IPS-18c (cell line): ENCODE data around the gene BOK.

Experiments used
- H3K4me3 ChIP-seq: 2 replicates; pipeline ENCODE4 v1.7.0; 2013; ENCODE audit warnings: low read depth, mild to moderate bottlenecking, low read length, moderate library complexity; ENCODE audit not compliant: insufficient read depth
- H3K9me3 ChIP-seq: one replicate; pipeline ENCODE4 v1.6.1; 2013; ENCODE audit warnings: mild to moderate bottlenecking, low read length, moderate library complexity; ENCODE audit not compliant: control insufficient read depth, insufficient read depth

Gene BOK

DNA sequence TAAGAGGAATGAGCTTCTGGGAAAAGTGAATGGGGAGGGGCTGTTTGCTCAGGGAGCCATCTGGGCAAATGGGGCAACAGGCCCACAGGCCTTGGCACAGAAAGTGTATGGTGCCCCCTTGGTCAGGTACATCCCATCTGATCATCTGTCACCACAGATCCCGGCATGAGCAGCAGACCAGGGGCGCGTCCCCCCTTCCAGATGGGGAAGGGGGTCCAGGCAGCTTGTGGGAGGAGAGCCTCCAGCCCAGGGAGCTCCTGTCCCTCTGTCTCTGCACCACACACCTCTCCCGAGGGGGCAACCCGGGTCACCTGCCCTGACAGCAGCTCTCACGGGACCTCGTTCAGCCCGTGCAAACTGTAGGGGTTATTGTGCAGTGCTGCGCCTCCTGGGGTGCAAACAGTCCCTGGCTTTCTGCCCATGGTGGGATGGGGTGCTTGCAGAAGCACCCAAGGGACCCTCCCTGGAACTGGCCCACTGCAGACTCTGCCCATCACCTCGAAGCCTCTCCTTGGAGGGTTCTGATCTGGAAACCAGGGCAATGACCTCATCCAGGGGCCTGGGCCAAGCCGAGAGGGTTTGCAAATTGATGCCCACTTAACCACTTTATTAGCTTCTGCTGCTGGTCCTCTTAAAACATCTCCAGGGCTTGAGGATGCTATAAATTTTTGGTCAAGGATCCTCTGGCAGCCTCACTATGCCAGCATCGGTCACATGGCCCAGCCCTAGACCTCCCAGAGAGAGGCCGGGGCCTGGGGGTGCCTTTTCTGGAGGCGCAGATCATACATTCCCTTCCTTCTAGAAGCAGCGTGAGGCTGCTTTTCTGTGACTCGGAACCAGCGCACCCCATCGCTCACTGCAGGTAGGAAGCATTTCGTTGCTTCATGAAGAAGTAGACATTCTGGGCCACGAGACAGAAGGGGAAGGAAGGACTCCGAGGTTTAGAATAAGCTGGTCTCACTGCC is 7.6 kb upstream of the BOK start:
- Histone ChIP-seq H3K4me3 (no peak overlapping the region), H3K9me3 (no peaks in the 10 kb centered on the region)

GRCh38 chr2:241551599-241551997 is 6.9 kb upstream of the BOK start:
- no peak overlapping the region for H3K4me3 ChIP-seq
- H3K9me3 ChIP-seq = no peaks in the 10 kb centered on the region

GRCh38 chr2:241551998-241552737 is 6.4 kb upstream of the BOK start:
- no peak overlapping the region for H3K4me3 ChIP-seq
- H3K9me3 ChIP-seq = no peaks in the 10 kb centered on the region

DNA sequence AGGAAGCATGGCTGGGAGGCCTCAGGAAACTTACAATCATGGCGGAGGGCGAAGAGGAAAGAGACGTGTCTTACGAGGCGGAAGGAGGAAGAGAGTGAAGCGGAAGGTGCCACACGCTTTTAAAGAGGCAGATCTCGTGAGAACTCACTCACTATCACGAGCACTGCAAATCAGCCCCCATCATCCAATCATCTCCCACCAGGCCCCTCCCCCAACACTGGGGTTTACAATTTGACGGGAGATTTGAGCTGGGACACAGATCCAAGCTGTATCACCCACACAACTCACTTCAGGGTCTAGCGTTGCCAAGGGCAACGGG is 5.1 kb upstream of the BOK start:
- no peak overlapping the region for H3K4me3 ChIP-seq
- H3K9me3 ChIP-seq = no peaks in the 10 kb centered on the region

DNA sequence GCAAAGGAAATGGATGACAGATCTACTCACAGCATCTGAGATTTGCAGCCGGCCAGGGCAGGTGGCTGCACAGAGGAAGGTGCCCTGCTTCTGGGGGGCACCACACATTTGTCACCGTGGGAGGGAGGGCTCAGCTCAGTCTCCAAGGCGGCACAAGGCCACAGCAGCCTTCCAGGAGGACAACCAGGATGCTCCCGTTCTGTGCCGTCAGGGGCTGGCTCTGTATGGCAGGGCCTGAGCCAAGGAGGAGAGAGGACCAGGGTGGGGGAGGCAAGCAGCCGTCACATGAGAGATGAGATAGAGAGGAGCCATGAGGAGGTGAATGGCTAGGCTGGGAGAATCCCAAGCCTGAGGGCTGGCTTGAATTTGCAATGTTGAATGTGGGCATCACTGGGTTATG is 4.6 kb upstream of the BOK start:
- Histone ChIP-seq H3K9me3 (no peaks in the 10 kb centered on the region), H3K4me3 (no peak overlapping the region)

DNA sequence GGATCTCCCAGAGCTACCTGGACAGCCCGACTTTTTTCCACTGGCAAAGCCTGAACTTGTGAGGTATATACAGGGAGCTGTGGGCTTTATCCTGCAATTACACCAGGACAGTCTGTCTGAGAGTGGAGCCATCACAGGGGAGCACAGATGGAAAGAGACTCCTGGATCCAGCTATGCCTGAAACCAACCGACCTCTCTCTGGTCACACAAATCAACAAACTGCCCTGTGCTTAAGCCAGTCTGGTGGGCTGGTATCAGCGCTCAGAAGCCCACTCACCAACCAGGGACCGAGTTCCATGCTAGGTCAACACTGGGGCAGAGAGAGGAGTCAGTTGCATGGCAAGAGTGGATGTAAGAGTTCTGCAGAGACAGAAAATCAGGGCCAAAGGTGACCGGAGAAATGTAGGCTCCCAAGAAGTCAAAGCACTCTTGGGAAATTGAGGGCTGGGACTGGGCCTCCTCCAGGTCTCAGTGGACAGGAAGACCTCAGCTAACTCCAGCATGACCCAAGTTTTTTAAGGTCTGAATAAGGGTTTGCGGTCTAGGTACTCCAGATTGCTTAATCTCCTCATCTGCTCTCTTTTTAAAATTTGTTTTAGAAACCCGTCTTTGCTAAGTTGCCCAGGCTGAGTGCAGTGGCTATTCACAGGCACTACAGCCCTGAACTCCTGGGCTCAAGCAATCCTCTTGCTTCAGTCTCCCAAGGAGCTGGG is 3.8 kb upstream of the BOK start:
- Histone ChIP-seq H3K4me3 (no peak overlapping the region), H3K9me3 (no peaks in the 10 kb centered on the region)

GRCh38 chr2:241555711-241556110 is 2.8 kb upstream of the BOK start:
- Histone ChIP-seq H3K4me3 (no peak overlapping the region), H3K9me3 (no peaks in the 10 kb centered on the region)

DNA sequence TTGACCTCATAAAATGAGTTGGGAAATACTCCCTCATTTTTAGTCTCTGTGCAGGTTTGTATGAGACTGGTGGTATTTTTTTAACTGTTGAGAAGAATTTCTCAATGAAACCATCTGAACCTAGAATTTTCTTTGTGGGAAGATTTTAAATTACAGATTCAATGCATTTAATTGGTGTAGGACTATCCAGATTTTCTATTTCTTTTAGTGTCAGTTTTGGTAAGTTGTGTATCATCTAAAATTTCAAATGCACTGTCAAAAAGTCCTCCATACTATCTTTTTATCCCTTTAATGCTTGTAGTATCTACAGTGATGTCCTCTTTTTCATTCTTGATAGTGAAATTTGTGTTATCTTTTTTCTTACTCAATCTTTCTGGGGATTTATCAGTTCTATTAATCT is 1.8 kb upstream of the BOK start:
- Histone ChIP-seq H3K9me3 (no peaks in the 10 kb centered on the region), H3K4me3 (no peak overlapping the region)

DNA sequence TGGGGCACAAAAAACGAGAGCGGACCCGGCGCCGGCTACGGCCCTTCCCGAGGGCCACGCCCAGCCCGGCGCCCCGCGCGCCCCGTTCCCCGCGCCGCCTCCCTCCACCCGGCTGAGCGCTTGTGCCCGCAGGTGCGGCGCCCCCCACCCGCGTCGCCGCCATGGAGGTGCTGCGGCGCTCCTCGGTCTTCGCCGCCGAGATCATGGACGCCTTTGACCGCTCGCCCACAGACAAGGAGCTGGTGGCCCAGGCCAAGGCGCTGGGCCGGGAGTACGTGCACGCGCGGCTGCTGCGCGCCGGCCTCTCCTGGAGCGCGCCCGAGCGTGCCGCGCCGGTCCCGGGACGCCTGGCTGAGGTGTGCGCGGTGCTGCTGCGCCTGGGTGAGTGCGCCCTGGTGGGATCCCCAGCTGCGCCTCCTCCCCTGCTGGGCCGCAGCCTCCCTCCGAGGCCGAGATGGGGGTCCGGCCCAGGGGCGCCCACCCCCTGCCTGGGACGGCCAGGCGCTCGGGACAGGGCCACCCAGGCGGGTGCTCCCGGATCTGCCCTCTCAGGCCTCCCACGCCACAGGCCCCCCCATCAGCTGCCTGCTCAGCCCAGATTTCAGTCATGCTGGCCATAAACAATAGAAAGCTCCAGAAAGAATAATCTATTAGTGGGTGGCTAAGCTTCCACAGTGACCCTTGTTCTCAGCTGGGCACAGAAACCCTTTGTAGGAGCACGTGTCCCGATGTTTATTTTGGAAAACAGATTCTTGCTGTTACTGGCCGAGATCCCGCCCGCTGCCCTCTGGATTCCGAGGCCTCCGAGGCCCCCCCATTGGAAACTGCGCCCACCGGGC is 997 bp downstream of the BOK start:
- H3K9me3 ChIP-seq = no peaks in the 10 kb centered on the region
- peak overlapping the region; percentile 77 for H3K4me3 ChIP-seq

GRCh38 chr2:241560162-241560882 is 1.8 kb downstream of the BOK start:
- no peak overlapping the region for H3K4me3 ChIP-seq

DNA sequence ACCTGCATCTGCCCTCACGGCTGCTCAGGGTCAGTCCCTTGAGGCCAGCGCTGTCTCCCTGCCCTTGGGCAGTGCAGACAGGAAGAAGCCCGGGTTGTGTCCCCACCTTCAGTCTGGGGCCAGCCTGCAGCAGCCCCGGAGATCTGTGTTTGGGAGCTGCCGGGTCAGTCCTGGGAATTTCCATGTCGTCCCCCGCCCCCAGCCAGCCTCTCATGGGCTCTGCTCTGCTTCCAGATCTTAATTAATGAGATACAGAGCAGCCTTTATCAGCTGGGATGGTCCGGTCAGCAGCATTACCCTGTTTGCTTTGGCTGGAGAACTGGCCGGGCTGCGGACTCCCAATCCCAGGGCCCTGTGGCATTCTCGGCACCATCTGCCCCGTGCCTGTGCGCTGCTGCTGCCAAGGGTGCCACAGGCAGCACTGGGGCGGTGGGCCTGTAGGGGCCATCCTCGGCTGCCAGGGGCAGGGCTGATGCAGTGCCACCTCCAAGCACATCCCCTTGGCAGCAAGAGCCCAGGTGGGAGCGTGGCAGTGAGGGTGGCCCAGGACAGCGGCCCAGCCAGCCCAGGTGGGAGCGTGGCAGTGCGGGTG is 2.4 kb downstream of the BOK start:
- no peak overlapping the region for H3K4me3 ChIP-seq
- no peaks in the 10 kb centered on the region for H3K9me3 ChIP-seq

More at GRCh38 chr2:241560162-241560882, 1.8 kb downstream of the BOK start:
- no peaks in the 10 kb centered on the region for H3K9me3 ChIP-seq

DNA sequence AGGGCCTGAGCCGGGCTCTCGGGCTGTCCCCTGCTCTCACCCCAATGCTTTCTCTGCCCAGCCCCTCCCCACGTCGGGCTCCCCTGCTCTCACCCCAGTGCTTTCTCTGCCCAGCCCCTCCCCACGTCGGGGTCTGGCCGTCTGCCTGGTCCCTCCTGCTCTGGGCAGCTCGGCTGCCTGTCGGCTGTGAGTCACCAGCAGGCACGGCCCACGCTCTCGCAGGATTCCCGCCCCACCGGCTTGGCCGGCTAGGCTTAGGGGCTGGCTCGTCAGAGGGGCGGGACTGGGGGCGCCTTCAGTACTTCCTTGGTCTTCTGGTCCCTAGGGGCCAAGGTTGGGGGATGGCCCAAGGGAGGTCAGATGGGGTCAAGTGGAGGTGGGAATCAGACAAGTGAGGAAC is 3.3 kb downstream of the BOK start:
- Histone ChIP-seq H3K9me3 (no peaks in the 10 kb centered on the region), H3K4me3 (no peak overlapping the region)

- no peak overlapping the region for H3K4me3 ChIP-seq
- no peaks in the 10 kb centered on the region for H3K9me3 ChIP-seq
Measured at GRCh38 chr2:241562269-241562891, 3.8 kb downstream of the BOK start.

DNA sequence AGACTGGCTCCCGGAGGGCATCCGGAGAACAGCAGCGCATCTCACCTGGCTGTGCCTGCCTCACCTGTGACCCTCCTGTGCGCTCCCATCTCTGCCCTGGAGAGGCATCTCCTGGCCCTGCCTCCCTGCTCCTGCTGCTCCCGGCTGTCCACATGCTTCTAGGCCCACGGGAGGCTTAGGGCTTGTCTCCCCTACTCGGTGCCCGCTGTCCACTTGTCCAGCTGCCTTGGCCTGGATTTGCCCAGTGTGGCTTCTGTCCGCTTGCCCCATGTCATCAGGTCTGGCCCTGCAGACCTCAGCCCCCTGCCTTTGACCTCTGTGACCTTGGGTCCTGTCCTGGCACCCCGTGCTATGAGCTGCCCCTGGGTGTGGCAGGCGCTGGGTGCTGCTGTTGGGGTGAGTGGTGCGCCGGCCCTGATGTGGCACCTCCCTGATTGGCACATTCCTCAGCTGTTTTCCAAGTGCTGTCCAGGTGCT is 4.5 kb downstream of the BOK start:
- Histone ChIP-seq H3K4me3 (no peak overlapping the region), H3K9me3 (no peaks in the 10 kb centered on the region)

DNA sequence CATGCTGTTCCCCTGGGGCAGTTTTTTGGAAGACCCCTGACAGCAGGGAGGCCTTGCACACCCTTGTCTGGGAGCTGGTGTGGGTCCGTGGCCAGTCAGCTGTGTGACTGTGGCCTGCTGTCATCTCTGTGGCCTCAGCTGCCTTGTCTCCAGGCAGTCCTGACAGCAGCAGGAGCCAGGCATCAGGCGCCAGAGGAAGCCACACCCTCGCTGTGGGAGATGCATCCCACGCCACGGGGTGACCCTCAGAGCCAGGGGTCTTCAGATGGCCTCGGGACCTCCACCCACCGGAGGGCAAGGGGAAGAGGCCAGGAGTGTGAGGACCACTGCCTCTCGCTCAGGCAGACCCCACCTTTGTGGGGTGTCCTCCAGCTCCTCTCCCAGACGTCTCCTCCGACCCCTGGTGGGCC is 5.0 kb downstream of the BOK start:
- Histone ChIP-seq H3K9me3 (no peaks in the 10 kb centered on the region), H3K4me3 (no peak overlapping the region)
